ENCODE data around the gene ENKD1.
A peak's percentile ranks its signal among the peaks of the same experiment; 100 is the strongest.

Gene ENKD1

DNA sequence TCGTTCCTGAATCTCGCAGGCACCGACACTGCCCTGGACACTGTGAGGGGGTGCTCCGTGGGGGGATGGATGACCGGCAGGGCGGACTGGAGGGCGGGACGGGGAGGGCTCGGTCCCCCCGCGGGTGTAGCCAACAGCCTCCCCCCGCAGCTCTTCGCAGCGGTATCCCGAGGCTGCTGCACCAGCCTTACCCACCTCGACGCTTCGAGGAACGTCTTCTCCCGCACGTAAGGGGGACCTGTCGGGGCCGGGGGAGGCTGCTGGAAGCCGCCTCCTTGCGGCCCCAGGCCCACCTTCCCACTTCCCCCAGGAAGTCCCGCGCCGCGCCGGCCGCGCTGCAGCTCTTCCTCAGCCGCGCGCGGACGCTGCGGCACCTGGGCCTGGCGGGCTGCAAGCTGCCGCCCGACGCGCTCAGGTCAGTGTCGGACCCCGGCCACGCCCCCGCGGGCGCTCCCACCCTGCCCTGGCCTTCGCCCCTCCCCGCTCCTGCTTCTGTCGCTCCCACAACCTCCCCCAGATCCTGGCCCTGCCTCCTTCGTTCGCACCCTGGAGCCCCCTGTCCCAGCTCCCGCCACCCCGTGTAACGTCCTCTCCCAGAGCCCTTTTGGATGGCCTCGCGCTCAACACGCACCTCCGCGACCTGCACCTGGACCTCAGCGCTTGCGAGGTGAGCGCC lies 18.3 kb downstream of the ENKD1 start:
- DNase-seq: no peak

DNA sequence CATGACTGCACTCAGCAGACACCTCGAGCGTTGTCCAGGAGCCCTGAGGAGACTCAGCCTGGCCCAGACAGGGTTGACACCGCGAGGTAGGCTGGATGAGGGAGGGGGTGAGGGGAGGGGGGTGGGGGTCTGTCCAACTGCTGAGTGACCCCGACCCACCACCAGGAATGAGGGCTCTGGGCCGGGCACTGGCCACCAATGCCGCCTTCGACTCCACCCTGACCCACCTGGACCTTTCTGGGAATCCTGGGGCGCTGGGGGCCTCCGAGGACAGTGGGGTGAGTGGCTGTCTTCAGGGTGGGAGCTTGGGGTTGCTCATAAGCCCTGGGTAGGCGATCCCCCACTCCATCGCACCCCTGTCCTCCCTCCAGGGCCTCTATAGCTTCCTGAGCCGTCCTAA lies 18.9 kb downstream of the ENKD1 start:
- DNase-seq: no peak

DNA sequence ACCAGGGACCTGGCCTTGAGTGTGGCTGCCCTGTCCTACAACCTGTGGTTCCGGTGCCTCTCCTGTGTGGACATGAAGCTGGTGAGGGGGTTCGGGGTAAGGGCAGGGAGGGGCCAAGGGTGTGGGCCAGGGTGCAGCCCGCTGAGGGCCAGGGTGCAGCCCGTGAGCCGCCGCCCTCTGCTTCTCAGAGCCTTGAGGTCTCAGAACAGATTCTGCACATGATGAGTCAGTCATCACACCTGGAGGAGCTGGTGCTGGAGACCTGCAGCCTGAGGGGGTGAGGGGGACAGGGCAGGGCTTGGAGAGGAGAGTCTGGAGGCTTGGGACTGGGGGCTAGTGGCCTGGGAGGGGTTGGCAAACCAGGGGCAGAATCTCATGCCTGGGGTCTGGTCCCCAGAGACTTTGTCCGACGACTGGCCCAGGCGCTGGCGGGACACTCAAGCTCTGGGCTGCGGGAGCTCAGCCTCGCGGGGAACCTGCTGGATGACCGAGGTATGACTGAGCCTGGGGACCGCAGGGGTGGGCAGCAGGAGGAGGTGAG lies 19.4 kb downstream of the ENKD1 start:
- DNase-seq: no peak

DNA sequence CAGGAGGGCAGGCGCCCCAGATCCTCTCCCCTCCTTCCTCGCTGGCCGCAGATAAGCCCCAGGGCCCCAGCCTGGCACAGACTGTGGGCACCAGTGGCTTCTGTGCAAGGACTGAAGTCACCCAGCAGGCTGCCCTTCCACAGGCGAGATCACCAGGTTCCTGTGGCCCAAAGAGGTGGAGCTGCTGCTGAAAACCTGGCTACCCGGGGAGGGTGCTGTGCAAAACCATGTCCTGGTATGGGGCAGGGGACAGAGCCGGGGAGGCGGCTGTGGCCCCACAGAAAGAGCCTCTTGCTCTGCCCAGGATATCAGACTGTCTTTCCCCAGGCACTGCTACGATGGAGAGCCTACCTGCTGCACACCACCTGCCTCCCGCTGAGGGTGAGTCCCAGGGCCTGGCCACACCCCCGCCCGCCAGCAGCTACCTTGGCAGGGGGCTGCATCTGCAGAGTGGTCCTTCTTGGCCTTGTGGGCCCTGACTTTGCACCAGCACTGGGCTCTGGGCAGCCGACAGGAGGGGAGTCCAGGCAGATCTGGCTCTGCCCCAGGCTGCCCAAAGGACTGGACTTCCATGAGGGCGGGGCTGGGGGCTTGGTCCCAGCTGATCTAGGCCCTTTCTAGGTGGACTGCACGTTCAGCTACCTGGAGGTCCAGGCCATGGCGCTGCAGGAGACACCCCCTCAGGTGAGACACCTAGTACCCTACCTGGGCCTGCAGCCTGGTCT lies 21.0 kb downstream of the ENKD1 start:
- DNase-seq: no peak

DNA sequence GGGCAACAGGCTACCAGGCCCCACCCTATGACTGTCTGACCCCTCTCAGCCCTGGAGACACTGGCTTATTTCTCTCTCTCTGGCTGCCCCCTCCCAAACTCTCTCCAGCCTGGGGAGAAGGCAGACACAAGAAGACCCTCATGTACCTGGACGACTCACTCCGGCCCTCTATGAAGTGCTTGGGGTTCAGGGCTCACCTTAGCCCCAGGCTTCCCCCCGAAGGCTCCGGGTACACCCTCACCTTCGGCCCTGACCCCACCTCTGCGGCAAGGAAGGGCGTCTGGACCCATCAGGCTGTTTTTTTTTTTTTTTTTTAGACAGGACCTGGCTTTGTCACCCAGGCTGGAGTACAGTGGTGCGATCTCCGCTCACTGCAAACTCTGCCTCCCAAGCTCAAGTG lies 22.5 kb downstream of the ENKD1 start:
- DNase-seq: no peak

DNA sequence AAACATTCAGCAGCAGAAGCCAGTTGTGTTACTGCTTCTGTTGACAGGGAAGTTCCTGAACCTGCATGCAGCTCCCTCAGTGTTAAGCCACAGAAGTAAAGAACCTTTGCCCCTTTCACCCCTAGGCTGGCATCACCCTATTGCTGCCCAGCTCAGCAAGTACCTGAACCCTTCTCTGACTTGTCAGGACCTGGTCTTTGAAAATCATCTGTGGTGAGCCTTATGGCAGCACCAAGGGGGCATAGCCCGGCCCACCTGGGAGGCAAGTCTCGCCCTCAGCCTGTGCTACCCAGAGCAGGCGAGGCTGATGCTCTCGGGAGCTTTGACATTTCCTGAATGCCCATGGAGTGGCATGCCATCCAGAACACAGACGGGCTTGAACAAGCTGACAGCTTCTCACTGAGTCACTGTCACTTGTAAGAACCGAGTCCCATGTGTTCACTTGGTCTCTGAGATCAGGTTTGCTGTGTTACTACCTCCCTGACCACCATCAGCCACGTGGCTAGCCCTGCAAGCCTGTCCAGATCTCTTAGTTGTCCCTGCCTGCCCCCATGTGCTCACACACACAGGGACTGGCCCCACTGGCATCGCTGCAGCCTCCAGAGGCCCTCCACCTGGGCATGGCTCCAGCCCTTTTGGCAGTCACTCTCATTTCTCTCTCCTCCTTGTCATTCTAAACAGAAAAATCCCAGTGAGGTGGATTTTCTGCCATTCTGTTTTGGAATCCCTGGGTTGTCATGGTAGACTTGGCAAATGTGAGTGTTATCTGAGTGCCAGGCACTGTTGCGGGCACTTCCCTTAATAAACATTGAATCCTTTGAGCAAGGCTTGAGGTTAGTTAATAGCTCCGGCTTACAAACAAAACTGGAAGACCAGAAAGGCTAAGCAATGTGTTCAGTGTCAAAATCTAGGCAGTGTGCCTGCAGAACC lies 24.5 kb downstream of the ENKD1 start:
- DNase-seq: no peak

DNA sequence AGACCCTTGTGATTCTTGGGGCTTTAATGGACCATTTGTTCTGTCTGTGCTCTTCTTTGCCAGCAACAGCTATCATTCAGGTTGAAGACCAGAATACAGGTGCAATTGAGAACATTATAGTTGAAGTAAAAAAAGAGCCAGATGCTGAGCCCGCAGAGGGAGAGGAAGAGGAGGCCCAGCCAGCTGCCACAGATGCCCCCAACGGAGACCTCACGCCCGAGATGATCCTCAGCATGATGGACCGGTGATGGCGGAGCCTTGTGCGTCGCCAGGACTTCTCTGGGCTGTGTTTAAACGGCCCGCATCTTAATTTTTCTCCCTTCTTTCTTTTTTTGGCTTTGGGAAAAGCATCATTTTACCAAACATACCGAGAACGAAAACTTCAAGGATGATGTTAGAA lies 28.9 kb downstream of the ENKD1 start:
- no peak for DNase-seq

DNA sequence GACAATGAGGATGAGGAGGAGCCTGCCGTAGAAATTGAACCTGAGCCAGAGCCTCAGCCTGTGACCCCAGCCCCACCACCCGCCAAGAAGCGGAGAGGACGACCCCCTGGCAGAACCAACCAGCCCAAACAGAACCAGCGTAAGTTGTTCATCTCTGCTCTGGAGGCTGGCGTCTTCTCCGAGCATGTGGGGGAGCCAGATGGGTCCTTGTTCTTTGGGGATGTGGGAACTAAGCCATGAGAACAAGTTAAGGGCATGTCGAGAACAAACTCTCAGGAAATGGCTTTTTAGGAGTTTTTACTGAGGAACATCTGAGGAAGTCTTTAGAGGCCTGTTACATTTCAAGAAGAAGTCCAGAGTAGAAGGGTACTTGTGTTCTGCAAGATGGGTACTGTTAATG lies 29.8 kb downstream of the ENKD1 start:
- DNase-seq: no peak

DNA sequence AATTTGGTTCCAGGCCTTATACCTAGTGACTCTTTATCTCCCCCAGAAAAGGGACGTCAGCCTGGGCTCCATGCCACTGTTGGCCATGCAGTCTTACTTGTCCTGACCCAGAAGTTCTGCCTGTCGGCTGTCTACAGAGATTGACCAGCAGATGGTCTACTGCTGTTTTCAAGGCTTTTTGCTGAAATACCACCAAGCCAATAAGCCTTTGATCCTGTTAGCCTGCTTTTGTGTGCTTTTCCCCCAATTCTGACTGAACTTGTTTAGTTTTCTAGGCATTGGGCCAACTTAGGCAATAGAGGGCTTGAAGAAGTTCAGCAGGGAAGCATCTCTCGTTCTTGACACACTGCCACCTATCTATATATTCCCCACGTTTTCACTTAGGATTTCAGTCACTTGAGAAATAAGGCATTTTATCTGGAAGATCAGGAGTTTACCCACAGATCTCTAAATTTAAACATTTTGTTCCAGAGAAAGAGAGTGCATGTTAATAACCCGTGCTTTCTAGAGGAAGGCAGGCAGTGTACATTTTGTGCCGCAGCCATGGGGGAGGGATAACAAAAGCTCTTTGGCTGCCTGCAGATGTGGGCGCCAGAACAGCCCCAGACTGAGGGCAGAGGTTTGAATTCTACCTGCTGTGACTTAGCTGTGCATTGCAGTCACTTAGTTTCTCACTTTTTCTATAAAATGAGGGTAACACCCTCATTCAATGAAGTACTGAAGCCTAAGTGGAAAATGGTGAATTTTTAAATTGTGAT lies 34.0 kb downstream of the ENKD1 start:
- no peak for DNase-seq

DNA sequence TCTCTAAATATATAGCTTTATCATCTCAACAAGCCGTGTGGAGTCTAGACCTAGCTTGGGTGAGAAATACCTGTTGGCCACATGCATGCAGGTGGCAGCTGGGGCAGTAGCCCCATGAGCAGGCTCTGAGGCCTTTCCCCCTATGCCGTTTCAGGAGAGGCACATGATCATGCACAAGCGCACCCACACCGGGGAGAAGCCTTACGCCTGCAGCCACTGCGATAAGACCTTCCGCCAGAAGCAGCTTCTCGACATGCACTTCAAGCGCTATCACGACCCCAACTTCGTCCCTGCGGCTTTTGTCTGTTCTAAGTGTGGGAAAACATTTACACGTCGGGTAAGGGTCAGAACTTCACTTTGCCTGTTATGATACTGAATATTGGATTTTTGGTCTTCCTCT lies 38.3 kb downstream of the ENKD1 start:
- no peak for DNase-seq

DNA sequence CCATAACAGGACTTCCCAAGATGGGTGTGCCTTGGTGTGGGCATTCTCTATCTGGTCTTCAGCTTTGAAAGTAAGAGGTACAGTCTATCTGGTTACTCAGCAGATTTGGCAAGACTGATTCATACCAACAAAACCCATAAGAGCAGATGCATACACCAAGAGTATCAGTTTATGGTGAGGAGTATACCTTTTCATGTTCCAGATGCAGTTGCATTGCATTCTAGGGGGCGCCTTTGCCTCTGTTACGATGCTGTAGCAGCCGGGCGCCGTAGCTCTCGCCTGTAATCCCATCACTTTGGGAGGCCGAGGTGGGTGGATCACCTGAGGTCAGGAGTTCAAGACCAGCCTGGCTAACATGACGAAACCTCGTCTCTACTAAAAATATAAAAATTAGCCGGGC lies 52.7 kb downstream of the ENKD1 start:
- peak; percentile 25 for DNase-seq
